HEK293 (cell line): ENCODE results near the gene MUC13.

Source experiments
- CTCF ChIA-PET: fragments of 350-600 bp; formaldehyde crosslinking; extraction: SDS; loops from one replicate; lab custom pipeline; 2021; ENCODE audit warnings: antibody characterized with exemption; lab: Yijun Ruan, JAX
- POLR2A ChIA-PET: fragments of 300-600 bp; formaldehyde crosslinking; extraction: SDS; loops from one replicate; lab custom pipeline; 2020; ENCODE audit warnings: antibody characterized with exemption, inconsistent platforms; lab: Yijun Ruan, JAX
- H3K27ac ChIP-seq: fragments of 200-500 bp; sonication (Bioruptor generic); 2 replicates; pipeline ENCODE4 v1.5.1; 2014; ENCODE audit warnings: low read depth, low read length, control low read depth, inconsistent platforms; ENCODE audit errors: extremely low read depth
- H3K36me3 ChIP-seq, 2 experiments: fragments of 200-500 bp in 1 of 2; sonication (Bioruptor generic) in 1 of 2; 1 replicate in 1 of 2; 2 replicates in 1 of 2; pipeline ENCODE4 v1.5.1; 2014 to 2017; ENCODE audit warnings: inconsistent platforms in 2 of 2, low read length in 2 of 2; ENCODE audit not compliant: control insufficient read depth in 2 of 2, insufficient read depth in 1 of 2
- H3K4me1 ChIP-seq: fragments of 200-500 bp; sonication (Bioruptor generic); 2 replicates; pipeline ENCODE4 v1.5.1; 2014; ENCODE audit warnings: mild to moderate bottlenecking, low read length, inconsistent platforms; ENCODE audit not compliant: control insufficient read depth, insufficient read depth
- H3K4me3 ChIP-seq: 2 replicates; pipeline ENCODE4 v1.5.1; 2011; ENCODE audit warnings: low read depth, mild to moderate bottlenecking, control low read depth, low read length, moderate library complexity
- H3K9me3 ChIP-seq: fragments of 200-500 bp; sonication (Bioruptor generic); 2 replicates; pipeline ENCODE4 v1.5.1; 2014; ENCODE audit warnings: low read depth, low read length, inconsistent platforms; ENCODE audit not compliant: control insufficient read depth, insufficient read depth
- GFI1B ChIP-seq: fragments of 450-650 bp; formaldehyde crosslinking; IDR thresholded peaks from 2 replicates; pipeline ENCODE4 v1.5.1; 2016; ENCODE audit warnings: missing biosample characterization, missing genetic modification characterization
- ZFP3 ChIP-seq: fragments of 450-650 bp; formaldehyde crosslinking; IDR thresholded peaks from 2 replicates; pipeline ENCODE4 v1.5.1; 2016; ENCODE audit warnings: low read depth, missing biosample characterization, missing genetic modification characterization
- ZNF157 ChIP-seq: fragments of 450-650 bp; formaldehyde crosslinking; IDR thresholded peaks from 2 replicates; pipeline ENCODE4 v1.5.1; 2016; ENCODE audit warnings: missing biosample characterization, missing genetic modification characterization
- ZNF202 ChIP-seq: fragments of 450-650 bp; formaldehyde crosslinking; IDR thresholded peaks from 2 replicates; pipeline ENCODE4 v1.5.1; 2016; ENCODE audit warnings: missing biosample characterization, missing genetic modification characterization, borderline replicate concordance
- ZNF211 ChIP-seq: fragments of 450-650 bp; formaldehyde crosslinking; IDR thresholded peaks from 2 replicates; pipeline ENCODE4 v1.5.1; 2016; ENCODE audit warnings: low read depth, missing biosample characterization, missing genetic modification characterization
- ZNF521 ChIP-seq: fragments of 450-650 bp; formaldehyde crosslinking; IDR thresholded peaks from 2 replicates; pipeline ENCODE4 v1.5.1; 2017; ENCODE audit warnings: missing biosample characterization, mild to moderate bottlenecking, missing genetic modification characterization
- ZNF621 ChIP-seq: fragments of 450-650 bp; formaldehyde crosslinking; IDR thresholded peaks from 2 replicates; pipeline ENCODE4 v1.5.1; 2017; ENCODE audit warnings: missing biosample characterization, missing genetic modification characterization
- ZNF664 ChIP-seq: fragments of 450-650 bp; formaldehyde crosslinking; IDR thresholded peaks from 2 replicates; pipeline ENCODE4 v1.5.1; 2016; ENCODE audit warnings: missing biosample characterization, missing genetic modification characterization
- ZNF670 ChIP-seq: fragments of 450-650 bp; formaldehyde crosslinking; IDR thresholded peaks from 2 replicates; pipeline ENCODE4 v1.5.1; 2016; ENCODE audit warnings: missing biosample characterization, missing genetic modification characterization, low read depth
- ZNF747 ChIP-seq: fragments of 450-650 bp; formaldehyde crosslinking; IDR thresholded peaks from 2 replicates; pipeline ENCODE4 v1.5.1; 2016; ENCODE audit warnings: missing biosample characterization, missing genetic modification characterization
- ZNF777 ChIP-seq: fragments of 450-650 bp; formaldehyde crosslinking; IDR thresholded peaks from 2 replicates; pipeline ENCODE4 v1.5.1; 2017; ENCODE audit warnings: missing biosample characterization, missing genetic modification characterization, borderline replicate concordance
- ZNF792 ChIP-seq: fragments of 450-650 bp; formaldehyde crosslinking; IDR thresholded peaks from 2 replicates; pipeline ENCODE4 v1.5.1; 2016; ENCODE audit warnings: missing biosample characterization, missing genetic modification characterization
- ZNF843 ChIP-seq: fragments of 450-650 bp; formaldehyde crosslinking; IDR thresholded peaks from 2 replicates; pipeline ENCODE4 v1.5.1; 2016; ENCODE audit warnings: missing biosample characterization, missing genetic modification characterization
- ZSCAN16 ChIP-seq: fragments of 450-650 bp; formaldehyde crosslinking; IDR thresholded peaks from 2 replicates; pipeline ENCODE4 v1.5.1; 2016; ENCODE audit warnings: missing biosample characterization, missing genetic modification characterization
- ZSCAN23 ChIP-seq: fragments of 450-650 bp; formaldehyde crosslinking; IDR thresholded peaks from 2 replicates; pipeline ENCODE4 v1.5.1; 2016; ENCODE audit warnings: missing biosample characterization, missing genetic modification characterization
- TF ChIP-seq, protein P1 (sequence below): fragments of 450-650 bp; formaldehyde crosslinking; IDR thresholded peaks from 2 replicates; pipeline ENCODE4 v1.5.1; 2016; ENCODE audit warnings: missing biosample characterization, missing genetic modification characterization
- TF ChIP-seq, protein P2 (sequence below): fragments of 450-650 bp; formaldehyde crosslinking; IDR thresholded peaks from 2 replicates; pipeline ENCODE4 v1.5.1; 2016; ENCODE audit warnings: missing biosample characterization, missing genetic modification characterization
- TF ChIP-seq, protein P3 (sequence below): fragments of 450-650 bp; formaldehyde crosslinking; IDR thresholded peaks from 2 replicates; pipeline ENCODE4 v1.5.1; 2016; ENCODE audit warnings: missing biosample characterization, missing genetic modification characterization, borderline replicate concordance
- TF ChIP-seq, protein P4 (sequence below): fragments of 450-650 bp; formaldehyde crosslinking; IDR thresholded peaks from 2 replicates; pipeline ENCODE4 v1.5.1; 2017; ENCODE audit warnings: missing biosample characterization, missing genetic modification characterization
- TF ChIP-seq, protein P5 (sequence below): fragments of 450-650 bp; formaldehyde crosslinking; IDR thresholded peaks from 2 replicates; pipeline ENCODE4 v1.5.1; 2016; ENCODE audit warnings: missing biosample characterization, missing genetic modification characterization

The MUC13 gene

DNA sequence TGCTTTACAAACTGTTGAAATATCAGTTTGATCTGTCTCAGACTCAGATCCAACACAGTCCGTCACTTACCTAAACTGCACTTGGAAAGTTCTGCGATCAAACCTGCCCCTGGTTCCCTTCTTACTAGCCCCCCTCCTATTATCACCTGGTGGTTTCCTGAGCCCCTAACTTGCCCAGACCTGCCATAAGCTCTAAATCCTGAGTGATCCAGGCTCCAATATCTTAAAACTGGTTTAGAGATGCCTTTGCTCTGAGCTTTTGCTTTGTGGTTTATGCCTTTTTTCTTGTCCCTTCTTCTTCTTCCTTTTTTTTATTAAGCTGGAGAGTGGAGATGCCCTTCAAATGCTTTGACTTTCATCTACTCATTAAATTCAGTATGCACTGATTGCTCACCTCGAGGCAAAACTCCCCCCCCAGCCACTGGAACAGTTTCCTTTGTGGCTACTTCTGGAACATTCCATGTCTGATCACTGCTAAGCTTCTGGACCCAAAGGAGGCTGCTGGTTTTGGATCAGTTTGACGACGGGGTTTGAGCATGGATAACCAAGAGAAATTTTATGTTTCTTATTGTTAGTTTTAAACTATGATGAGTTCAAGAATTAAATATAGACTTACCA is 43.9 kb downstream of the MUC13 start:
- POLR2A ChIA-PET = no interaction called here
- TF ChIP-seq ZNF792 (no peak), ZNF157 (tag by site-specific recombination) (no peak), ZNF202 (tag by site-specific recombination) (no peak), ZSCAN16 (tag by site-specific recombination) (no peak)
- CTCF ChIA-PET = interaction anchor here (0.6 to 4.3 kb wide), 6 partner anchors 11 to 260 kb away, joined by 3 to 25 read pairs (median 4); no protein-coding TSS in a partner anchor
- Histone ChIP-seq H3K9me3 (no peaks in the 10 kb centered on the region), H3K4me1 (no peaks in the 10 kb centered on the region), H3K4me3 (no peak overlapping the region), H3K36me3 (no peaks in the 10 kb centered on the region), H3K27ac (no peak overlapping the region)

DNA sequence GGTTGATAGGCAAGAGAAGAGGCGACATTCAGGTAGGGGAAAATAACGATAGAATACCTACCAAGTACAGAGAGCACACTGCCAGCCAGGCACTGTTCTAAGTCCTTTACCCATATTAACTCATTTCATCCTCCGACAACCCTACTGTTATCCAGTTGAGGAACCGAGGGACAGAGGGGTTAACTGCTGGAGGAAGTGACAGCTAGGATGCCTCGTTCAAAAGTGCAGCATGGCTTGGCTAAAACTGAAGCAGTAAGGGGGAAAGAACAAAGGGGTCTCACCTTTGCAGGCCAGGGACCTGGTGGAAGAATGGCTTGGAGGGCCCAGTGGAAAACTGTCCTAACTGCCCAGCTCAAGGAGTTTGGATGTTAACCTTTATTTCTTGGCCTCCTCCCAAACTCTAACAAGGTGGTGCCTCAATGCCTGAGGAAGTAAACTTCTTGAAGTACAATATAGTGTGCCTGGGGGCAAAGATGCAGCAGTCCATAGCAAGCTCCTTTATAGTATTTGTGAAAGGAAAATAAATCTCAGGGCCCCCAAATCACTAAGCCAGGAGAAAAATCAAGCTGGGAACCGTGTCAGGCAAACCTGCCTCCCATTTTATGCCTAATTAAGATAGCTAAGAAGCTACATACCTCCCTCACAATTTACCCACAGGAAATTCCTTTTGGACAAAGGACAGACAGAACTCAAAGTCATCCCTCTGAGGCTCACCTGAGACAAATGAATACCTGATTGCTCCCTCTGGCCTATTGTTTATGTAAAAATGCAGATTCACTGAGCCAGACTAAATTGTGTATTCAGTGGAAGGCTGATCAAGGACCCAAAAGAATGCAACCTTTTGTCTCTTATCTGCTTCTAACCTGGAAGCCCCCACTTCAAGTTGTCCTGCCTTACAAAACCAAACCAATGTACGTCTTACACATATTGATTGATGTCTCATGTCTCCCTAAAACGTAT is 45.8 kb downstream of the MUC13 start:
- no peaks in the 10 kb centered on the region for H3K4me1 ChIP-seq
- CTCF ChIA-PET = interaction anchor here (0.6 to 4.3 kb wide), 4 partner anchors 13 to 161 kb away, joined by 3 to 25 read pairs (median 8); no protein-coding TSS in a partner anchor
- POLR2A ChIA-PET = no interaction called here
- H3K36me3 ChIP-seq = no peaks in the 10 kb centered on the region
- TF ChIP-seq ZNF664 (tag by site-specific recombination) = no peak
- no peak for TF ChIP-seq ZFP3 (tag by site-specific recombination)
- no peak for TF ChIP-seq ZNF521
- no peak for TF ChIP-seq ZNF777 (tag by site-specific recombination)
- TF ChIP-seq, protein P1, sequence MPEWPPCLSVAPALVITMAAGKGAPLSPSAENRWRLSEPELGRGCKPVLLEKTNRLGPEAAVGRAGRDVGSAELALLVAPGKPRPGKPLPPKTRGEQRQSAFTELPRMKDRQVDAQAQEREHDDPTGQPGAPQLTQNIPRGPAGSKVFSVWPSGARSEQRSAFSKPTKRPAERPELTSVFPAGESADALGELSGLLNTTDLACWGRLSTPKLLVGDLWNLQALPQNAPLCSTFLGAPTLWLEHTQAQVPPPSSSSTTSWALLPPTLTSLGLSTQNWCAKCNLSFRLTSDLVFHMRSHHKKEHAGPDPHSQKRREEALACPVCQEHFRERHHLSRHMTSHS (tag by site-specific recombination) = no peak
- TF ChIP-seq, protein P2, sequence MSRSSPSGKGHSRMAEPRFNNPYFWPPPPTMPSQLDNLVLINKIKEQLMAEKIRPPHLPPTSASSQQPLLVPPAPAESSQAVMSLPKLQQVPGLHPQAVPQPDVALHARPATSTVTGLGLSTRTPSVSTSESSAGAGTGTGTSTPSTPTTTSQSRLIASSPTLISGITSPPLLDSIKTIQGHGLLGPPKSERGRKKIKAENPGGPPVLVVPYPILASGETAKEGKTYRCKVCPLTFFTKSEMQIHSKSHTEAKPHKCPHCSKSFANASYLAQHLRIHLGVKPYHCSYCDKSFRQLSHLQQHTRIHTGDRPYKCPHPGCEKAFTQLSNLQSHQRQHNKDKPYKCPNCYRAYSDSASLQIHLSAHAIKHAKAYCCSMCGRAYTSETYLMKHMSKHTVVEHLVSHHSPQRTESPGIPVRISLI (tag by site-specific recombination) = no peak
- TF ChIP-seq, protein P3, sequence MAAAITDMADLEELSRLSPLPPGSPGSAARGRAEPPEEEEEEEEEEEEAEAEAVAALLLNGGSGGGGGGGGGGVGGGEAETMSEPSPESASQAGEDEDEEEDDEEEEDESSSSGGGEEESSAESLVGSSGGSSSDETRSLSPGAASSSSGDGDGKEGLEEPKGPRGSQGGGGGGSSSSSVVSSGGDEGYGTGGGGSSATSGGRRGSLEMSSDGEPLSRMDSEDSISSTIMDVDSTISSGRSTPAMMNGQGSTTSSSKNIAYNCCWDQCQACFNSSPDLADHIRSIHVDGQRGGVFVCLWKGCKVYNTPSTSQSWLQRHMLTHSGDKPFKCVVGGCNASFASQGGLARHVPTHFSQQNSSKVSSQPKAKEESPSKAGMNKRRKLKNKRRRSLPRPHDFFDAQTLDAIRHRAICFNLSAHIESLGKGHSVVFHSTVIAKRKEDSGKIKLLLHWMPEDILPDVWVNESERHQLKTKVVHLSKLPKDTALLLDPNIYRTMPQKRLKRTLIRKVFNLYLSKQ = no peak
- no peak for TF ChIP-seq ZNF670 (tag by site-specific recombination)
- TF ChIP-seq, protein P4, sequence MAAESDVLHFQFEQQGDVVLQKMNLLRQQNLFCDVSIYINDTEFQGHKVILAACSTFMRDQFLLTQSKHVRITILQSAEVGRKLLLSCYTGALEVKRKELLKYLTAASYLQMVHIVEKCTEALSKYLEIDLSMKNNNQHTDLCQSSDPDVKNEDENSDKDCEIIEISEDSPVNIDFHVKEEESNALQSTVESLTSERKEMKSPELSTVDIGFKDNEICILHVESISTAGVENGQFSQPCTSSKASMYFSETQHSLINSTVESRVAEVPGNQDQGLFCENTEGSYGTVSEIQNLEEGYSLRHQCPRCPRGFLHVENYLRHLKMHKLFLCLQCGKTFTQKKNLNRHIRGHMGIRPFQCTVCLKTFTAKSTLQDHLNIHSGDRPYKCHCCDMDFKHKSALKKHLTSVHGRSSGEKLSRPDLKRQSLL (tag by site-specific recombination) = no peak
- no peak for TF ChIP-seq ZSCAN23 (tag by site-specific recombination)
- TF ChIP-seq ZNF843 = no peak
- no peak for TF ChIP-seq ZNF747
- TF ChIP-seq, protein P5, sequence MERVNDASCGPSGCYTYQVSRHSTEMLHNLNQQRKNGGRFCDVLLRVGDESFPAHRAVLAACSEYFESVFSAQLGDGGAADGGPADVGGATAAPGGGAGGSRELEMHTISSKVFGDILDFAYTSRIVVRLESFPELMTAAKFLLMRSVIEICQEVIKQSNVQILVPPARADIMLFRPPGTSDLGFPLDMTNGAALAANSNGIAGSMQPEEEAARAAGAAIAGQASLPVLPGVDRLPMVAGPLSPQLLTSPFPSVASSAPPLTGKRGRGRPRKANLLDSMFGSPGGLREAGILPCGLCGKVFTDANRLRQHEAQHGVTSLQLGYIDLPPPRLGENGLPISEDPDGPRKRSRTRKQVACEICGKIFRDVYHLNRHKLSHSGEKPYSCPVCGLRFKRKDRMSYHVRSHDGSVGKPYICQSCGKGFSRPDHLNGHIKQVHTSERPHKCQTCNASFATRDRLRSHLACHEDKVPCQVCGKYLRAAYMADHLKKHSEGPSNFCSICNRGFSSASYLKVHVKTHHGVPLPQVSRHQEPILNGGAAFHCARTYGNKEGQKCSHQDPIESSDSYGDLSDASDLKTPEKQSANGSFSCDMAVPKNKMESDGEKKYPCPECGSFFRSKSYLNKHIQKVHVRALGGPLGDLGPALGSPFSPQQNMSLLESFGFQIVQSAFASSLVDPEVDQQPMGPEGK = no peak
- TF ChIP-seq ZNF211 (tag by site-specific recombination) = no peak
- no peak for TF ChIP-seq GFI1B (tag by site-specific recombination)
- TF ChIP-seq ZNF621 = no peak
- no peak overlapping the region for H3K27ac ChIP-seq
- no peaks in the 10 kb centered on the region for H3K9me3 ChIP-seq
- no peak overlapping the region for H3K4me3 ChIP-seq
